HCT116 (cell line): Measurements from ENCODE around the gene MADCAM1. TPM values are rescaled to one million over a fixed set of nuclear protein-coding genes. Genes with fewer than 3 reads are reported as not detected.

ENCODE experiments used
- ATAC-seq: fragments of 200-7000 bp; cut with Tn5 transposase; 2 replicates; pipeline ENCODE4 v1.9.1; 2020; ENCODE audit warnings: mild to moderate bottlenecking, moderate library complexity
- BruUV-seq: library from RNA; stranded (reverse); fragments of 400-500 nt; replicated peaks from 2 replicates; lab custom pipeline; 2021; lab: Mats Ljungman, UMichigan
- CTCF ChIA-PET: fragments of 300-600 bp; sonication (Branson Sonifier 250); formaldehyde crosslinking; loops from one replicate; lab custom pipeline; 2021; ENCODE audit warnings: antibody characterized with exemption; lab: Charles Lee
- POLR2A ChIA-PET: fragments of 300-600, 350-600 bp; sonication (Branson Sonifier 250); formaldehyde crosslinking; loops from one replicate; lab custom pipeline; 2021; ENCODE audit warnings: antibody characterized with exemption; lab: Charles Lee
- RAD21 ChIA-PET, 2 experiments: fragments of 300-600 bp; sonication (Branson Sonifier 250); formaldehyde crosslinking; loops; one replicate each; lab custom pipeline; 2023; ENCODE audit warnings: low total read pairs in 2 of 2; ENCODE audit not compliant: uncharacterized antibody in 2 of 2, unreplicated experiment in 2 of 2, low non-redundant PET in 1 of 2; lab: Charles Lee
- DNase-seq: peaks from one replicate; pipeline ENCODE4 v3.0.0-alpha.2; 2010; ENCODE audit warnings: low read depth, low spot score
- H2AFZ ChIP-seq: fragments of 200-600 bp; shearing (Covaris generic), sonication (generic); 2 replicates; pipeline ENCODE4 v1.6.1; 2017; ENCODE audit warnings: low read depth, mixed run types, mixed read lengths, antibody characterized with exemption, low read length; ENCODE audit not compliant: poor library complexity, severe bottlenecking
- H3K27ac ChIP-seq: 2 replicates; pipeline ENCODE4 v1.5.1; 2012; ENCODE audit warnings: low read depth, low read length
- H3K27me3 ChIP-seq: fragments of 200-600 bp; sonication (generic); 2 replicates; pipeline ENCODE4 v1.6.1; 2016; ENCODE audit warnings: mixed run types, low read length, mixed read lengths; ENCODE audit not compliant: insufficient read depth
- H3K36me3 ChIP-seq, 2 experiments: fragments of 200-500 bp in 1 of 2; fragments of 200-600 bp in 1 of 2; sonication (Bioruptor generic) in 1 of 2; sonication (generic) in 1 of 2; 2 replicates each; pipeline versions ENCODE4 v1.5.1 to v1.6.1; 2014 to 2016; ENCODE audit warnings: low read length in 2 of 2, inconsistent platforms in 1 of 2, mixed read lengths in 1 of 2, mixed run types in 1 of 2; ENCODE audit not compliant: insufficient read depth in 2 of 2, control insufficient read depth in 1 of 2
- H3K4me1 ChIP-seq, 2 experiments: fragments of 200-600 bp in 1 of 2; sonication (generic) in 1 of 2; 2 replicates each; pipeline versions ENCODE4 v1.5.1 to v1.6.1; 2012 to 2017; ENCODE audit warnings: low read length in 2 of 2, inconsistent platforms in 1 of 2, mild to moderate bottlenecking in 1 of 2, mixed read lengths in 1 of 2, mixed run types in 1 of 2, moderate library complexity in 1 of 2; ENCODE audit not compliant: insufficient read depth in 2 of 2, control insufficient read depth in 1 of 2
- H3K4me2 ChIP-seq: fragments of 200-600 bp; sonication (generic); 2 replicates; pipeline ENCODE4 v1.6.1; 2017; ENCODE audit warnings: mixed run types, low read length, mixed read lengths
- H3K4me3 ChIP-seq, 2 experiments: fragments of 200-600 bp in 1 of 2; sonication (generic) in 1 of 2; replicated peaks in 1 of 2; 2 replicates each; pipeline ENCODE4 v1.5.1; 2011 to 2016; ENCODE audit warnings: low read length in 2 of 2, control low read depth in 1 of 2, low read depth in 1 of 2, mild to moderate bottlenecking in 1 of 2, mixed read lengths in 1 of 2, mixed run types in 1 of 2
- H3K79me2 ChIP-seq: fragments of 200-600 bp; sonication (generic); 2 replicates; pipeline ENCODE4 v1.6.1; 2017; ENCODE audit warnings: mild to moderate bottlenecking, mixed run types, low read length, moderate library complexity, mixed read lengths; ENCODE audit not compliant: insufficient read depth
- H3K9ac ChIP-seq: fragments of 200-600 bp; sonication (generic); 2 replicates; pipeline ENCODE4 v1.6.1; 2016; ENCODE audit warnings: low read length, mixed read lengths
- H3K9me2 ChIP-seq: fragments of 200-600 bp; sonication (generic), shearing (Covaris generic); 2 replicates; pipeline ENCODE4 v1.6.1; 2017; ENCODE audit warnings: mixed run types, mild to moderate bottlenecking, moderate library complexity; ENCODE audit not compliant: insufficient read depth
- H3K9me3 ChIP-seq, 2 experiments: fragments of 200-500 bp in 1 of 2; fragments of 200-600 bp in 1 of 2; sonication (Bioruptor generic) in 1 of 2; sonication (generic) in 1 of 2; 2 replicates each; pipeline ENCODE4 v1.6.1; 2014 to 2017; ENCODE audit warnings: low read length in 2 of 2, mixed read lengths in 2 of 2, inconsistent platforms in 1 of 2, low read depth in 1 of 2, mild to moderate bottlenecking in 1 of 2, mixed run types in 1 of 2, moderate library complexity in 1 of 2; ENCODE audit not compliant: control insufficient read depth in 1 of 2, insufficient read depth in 1 of 2
- H4K20me1 ChIP-seq: fragments of 200-600 bp; sonication (generic), shearing (Covaris generic); 2 replicates; pipeline ENCODE4 v1.6.1; 2017; ENCODE audit warnings: mixed run types, mild to moderate bottlenecking, moderate library complexity; ENCODE audit not compliant: insufficient read depth
- ATF3 ChIP-seq: IDR thresholded peaks from 2 replicates; pipeline ENCODE4 v1.6.1; 2012
- ELF1 ChIP-seq: IDR thresholded peaks from 2 replicates; pipeline ENCODE4 v1.6.1; 2012; ENCODE audit warnings: low read depth, borderline replicate concordance
- EZH2 ChIP-seq: fragments of 200-600 bp; sonication (generic); IDR thresholded peaks from 2 replicates; pipeline ENCODE4 v1.6.1; 2017; ENCODE audit warnings: antibody characterized with exemption, mixed run types
- POLR2A ChIP-seq: IDR thresholded peaks from 2 replicates; pipeline ENCODE4 v1.7.0; 2011; ENCODE audit warnings: borderline replicate concordance; ENCODE audit not compliant: insufficient read depth, insufficient read length; ENCODE audit errors: extremely low read depth
- POLR2AphosphoS5 ChIP-seq: IDR thresholded peaks from 2 replicates; pipeline ENCODE4 v1.6.1; 2011; ENCODE audit warnings: mild to moderate bottlenecking, low read depth, low read length, moderate library complexity
- SIN3A ChIP-seq: IDR thresholded peaks from 2 replicates; pipeline ENCODE4 v1.6.1; 2012; ENCODE audit warnings: low read depth
- intact Hi-C: fragments of 100-400 bp; cut with micrococcal nuclease; formaldehyde crosslinking; loops from 2 replicates; pipeline ENCODE4 v1.10.0; 2022
- total RNA-seq: library from RNA; stranded (reverse); gene quantifications from one replicate; pipeline ENCODE4 v1.2.1, GENCODE V29; 2021; ENCODE audit not compliant: unreplicated experiment

The MADCAM1 gene
- total RNA-seq, 1 experiment from 2014 or later: 0.57 TPM

GRCh38 chr19:458091-459042 lies 37.9 kb upstream of the MADCAM1 start (continued):
- no peak for TF ChIP-seq SIN3A
- no peak for TF ChIP-seq ATF3
- TF ChIP-seq EZH2: no peak
- TF ChIP-seq ELF1: no peak

GRCh38 chr19:459724-460511 lies 36.4 kb upstream of the MADCAM1 start:
- Histone ChIP-seq H2AFZ (peak overlapping the region; percentile 61), H3K27me3 (no peaks in the 10 kb centered on the region), H3K4me3 (peak overlapping the region; percentile 63 to 66)
- TSS peak; percentile 91 for BruUV-seq
- RAD21 ChIA-PET: no interaction called here
- intact Hi-C loops: no loop called here
- peak; percentile 73 for TF ChIP-seq POLR2AphosphoS5
- no peak for TF ChIP-seq POLR2A
- TF ChIP-seq, all 23 proteins: peak for 1
- H4K20me1 ChIP-seq: no peaks in the 10 kb centered on the region
- peak overlapping the region; percentile 62; the same call in 1 of the 2 replicates for H3K27ac ChIP-seq
- H3K4me2 ChIP-seq: peak overlapping the region; percentile 96
- H3K9me2 ChIP-seq: no peaks in the 10 kb centered on the region
- H3K79me2 ChIP-seq: no peaks in the 10 kb centered on the region
- H3K9ac ChIP-seq: peak overlapping the region; percentile 57
- peak; percentile 69 for ATAC-seq
- no peaks in the 10 kb centered on the region for H3K36me3 ChIP-seq
- POLR2A ChIA-PET: interaction anchor here (0.6 kb wide), 1 partner anchor 462 kb away, joined by 3 read pairs; no protein-coding TSS in a partner anchor
- H3K4me1 ChIP-seq: peaks cover 7 to 24% of the 10 kb centered on the region in 2 experiments; a peak in 3 of 4 replicates
- DNase-seq: no peak
- no peaks in the 10 kb centered on the region for H3K9me3 ChIP-seq
- CTCF ChIA-PET: interaction anchor here (1.4 kb wide), 1 partner anchor 46 kb away, joined by 5 read pairs; no protein-coding TSS in a partner anchor
